AG09309 (cell line): ENCODE data around the gene NFIL3.

Experiments
- DNase-seq: peaks from one replicate; pipeline ENCODE4 v3.0.0-alpha.2; 2010; ENCODE audit warnings: low read depth
- H3K4me3 ChIP-seq: 2 replicates; pipeline ENCODE4 v1.5.1; 2011; ENCODE audit warnings: mild to moderate bottlenecking, low read depth, low read length, moderate library complexity; ENCODE audit not compliant: control insufficient read depth
- TF ChIP-seq, protein P1 (sequence below): IDR thresholded peaks from 2 replicates; pipeline ENCODE4 v1.5.1; 2011; ENCODE audit warnings: mild to moderate bottlenecking, low read depth, low read length, inconsistent platforms; ENCODE audit not compliant: insufficient read depth, control insufficient read depth; ENCODE audit errors: missing control alignments

NFIL3 gene

DNA sequence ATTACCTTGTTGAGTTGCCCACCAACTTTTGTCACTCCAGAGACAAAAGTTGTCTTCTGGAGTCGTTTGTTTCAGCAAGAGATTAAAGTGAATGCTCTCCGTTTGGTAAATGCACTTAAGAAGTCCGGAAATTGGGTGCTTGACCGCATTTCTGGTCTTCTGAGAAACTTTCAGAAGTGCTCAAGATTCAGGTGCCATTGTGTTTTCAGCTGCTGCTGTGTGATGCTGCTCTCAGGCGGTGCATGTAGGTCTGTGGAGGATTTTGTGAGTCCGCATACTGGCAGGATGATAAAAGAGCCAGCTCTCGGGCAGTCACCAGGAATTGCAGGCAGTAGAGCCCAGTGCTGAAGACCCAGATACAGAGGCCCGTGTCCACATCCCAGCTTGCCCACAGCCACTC is 5.9 kb upstream of the NFIL3 start:
- no peak overlapping the region for H3K4me3 ChIP-seq
- TF ChIP-seq, protein P1, sequence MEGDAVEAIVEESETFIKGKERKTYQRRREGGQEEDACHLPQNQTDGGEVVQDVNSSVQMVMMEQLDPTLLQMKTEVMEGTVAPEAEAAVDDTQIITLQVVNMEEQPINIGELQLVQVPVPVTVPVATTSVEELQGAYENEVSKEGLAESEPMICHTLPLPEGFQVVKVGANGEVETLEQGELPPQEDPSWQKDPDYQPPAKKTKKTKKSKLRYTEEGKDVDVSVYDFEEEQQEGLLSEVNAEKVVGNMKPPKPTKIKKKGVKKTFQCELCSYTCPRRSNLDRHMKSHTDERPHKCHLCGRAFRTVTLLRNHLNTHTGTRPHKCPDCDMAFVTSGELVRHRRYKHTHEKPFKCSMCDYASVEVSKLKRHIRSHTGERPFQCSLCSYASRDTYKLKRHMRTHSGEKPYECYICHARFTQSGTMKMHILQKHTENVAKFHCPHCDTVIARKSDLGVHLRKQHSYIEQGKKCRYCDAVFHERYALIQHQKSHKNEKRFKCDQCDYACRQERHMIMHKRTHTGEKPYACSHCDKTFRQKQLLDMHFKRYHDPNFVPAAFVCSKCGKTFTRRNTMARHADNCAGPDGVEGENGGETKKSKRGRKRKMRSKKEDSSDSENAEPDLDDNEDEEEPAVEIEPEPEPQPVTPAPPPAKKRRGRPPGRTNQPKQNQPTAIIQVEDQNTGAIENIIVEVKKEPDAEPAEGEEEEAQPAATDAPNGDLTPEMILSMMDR, result no peak
- DNase-seq, result no peak

DNA sequence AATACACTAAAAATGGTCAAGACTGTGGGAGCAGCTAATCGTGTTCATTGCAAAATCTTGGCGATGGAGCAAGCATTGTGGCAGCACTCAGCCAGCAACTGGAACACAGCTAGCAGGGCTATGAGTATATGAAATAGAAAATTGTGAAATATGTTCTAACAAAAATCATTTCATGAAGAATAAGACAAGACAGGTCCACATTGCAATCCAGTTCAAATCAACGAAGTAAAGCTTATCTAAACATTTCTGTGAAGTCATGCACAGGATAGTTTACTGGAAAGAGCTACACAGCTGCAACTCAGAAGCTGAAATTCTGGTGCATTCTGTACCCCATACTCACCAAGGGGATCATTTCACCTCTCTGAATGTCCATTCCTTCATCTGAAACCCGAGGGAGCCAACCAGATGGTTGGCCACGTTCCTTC is 5.3 kb upstream of the NFIL3 start:
- TF ChIP-seq, protein P1, result no peak
- DNase-seq, result no peak
- H3K4me3 ChIP-seq, result no peak overlapping the region

DNA sequence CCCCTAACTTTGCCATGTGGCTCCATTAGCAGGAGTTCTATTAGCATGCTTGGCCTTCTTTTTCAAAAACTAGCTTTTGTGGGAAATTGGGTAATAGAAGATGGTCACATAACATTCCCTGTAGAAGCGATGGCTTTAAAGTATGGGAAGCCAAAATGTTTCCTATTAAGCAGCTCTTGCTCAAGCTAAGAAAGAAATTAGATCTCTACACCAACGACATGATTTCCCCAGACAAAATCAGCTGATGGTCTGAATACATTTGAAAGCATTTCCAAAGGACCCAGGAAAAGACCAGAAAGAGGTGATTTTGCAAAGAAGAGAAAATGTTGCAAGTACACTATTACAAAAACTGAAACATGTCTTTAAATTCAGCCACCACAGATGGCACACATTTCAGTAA is 4.8 kb upstream of the NFIL3 start:
- no peak overlapping the region for H3K4me3 ChIP-seq
- TF ChIP-seq, protein P1, result no peak
- no peak for DNase-seq

DNA sequence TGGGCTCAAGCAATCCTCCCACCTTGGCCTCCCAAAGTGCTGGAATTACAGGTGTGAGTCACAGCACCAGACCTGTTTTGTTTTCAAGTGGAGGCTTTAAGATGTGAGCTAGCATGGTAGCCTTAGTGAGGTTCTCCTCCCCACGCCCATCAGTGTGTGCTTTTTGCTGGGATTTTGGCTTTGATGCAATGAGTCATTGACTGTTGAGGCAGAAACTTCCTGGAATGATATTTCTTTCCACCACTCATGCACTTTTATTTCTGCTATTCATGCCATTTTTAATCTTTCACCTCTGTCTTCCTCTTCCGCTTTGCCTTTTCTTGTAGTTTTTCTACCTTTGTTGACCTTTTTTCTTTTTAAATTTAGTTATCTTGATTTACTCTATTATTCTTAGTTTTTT is 4.2 kb upstream of the NFIL3 start:
- TF ChIP-seq, protein P1, result no peak
- no peak overlapping the region for H3K4me3 ChIP-seq
- DNase-seq, result no peak

DNA sequence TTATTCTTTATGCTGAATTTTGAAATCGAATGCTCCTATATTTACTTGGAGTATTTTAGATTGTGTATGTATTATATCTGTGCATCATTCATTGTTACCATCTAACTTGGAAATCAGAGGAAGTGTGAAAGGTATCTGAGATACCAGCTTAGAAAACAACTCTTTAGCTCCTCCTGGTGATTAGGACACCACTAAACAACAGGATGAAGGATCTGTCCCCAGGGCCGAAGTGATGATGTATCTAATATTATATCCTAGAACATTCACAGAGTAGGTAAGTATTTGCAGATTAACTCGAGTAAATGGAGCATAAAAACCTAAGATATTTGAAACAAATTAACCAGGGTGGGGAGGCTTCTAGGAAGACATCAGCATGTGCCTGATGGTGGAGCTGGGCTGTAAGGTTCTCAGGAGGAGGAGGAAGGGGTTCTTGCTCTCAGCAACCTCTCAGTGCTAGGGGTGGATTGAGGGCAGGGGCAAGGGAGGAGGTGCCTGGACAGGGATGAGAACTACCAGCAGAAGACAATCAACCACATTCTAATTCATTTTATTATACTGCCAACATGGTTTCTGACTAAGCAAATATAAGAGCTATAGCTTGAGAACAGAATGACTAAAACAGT is 2.6 kb upstream of the NFIL3 start:
- H3K4me3 ChIP-seq, result no peak overlapping the region
- DNase-seq, result no peak
- TF ChIP-seq, protein P1, result peak; percentile 44

DNA sequence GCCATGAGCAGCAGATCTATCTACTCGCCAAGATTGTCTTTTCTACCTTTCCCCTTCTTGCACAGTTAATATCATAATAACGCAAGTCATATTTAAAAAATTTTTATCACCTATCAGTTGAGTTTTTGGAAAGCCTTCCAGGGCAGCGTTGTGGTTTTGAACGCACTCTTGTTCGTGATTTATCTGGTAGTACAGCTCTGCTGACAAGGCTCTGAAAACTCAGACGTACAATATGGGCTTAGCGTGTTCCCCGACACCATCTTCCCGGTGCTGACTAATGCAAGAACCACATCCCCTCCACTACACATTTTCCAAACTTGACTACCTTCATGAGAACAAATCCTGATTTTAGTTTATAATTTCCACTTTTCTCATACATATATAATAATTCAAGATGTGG is 1.6 kb upstream of the NFIL3 start:
- peak overlapping the region; percentile 79 for H3K4me3 ChIP-seq
- TF ChIP-seq, protein P1, result no peak
- no peak for DNase-seq
